Muscle layer of duodenum (tissue), 2 donors: ENCODE results near the gene PRMT7.
"Not testable (repeated sequence)": the region's sequence is repeated elsewhere in the genome, so short reads cannot be mapped to it uniquely, and the experiment has no call there.

Experiments used
- H3K27ac ChIP-seq: one replicate; pipeline ENCODE4 v1.7.0; 2013; ENCODE audit warnings: mild to moderate bottlenecking, low read length
- H3K27me3 ChIP-seq: one replicate; pipeline ENCODE4 v1.7.0; 2013; ENCODE audit warnings: low read depth, mild to moderate bottlenecking, control low read depth, low read length
- H3K36me3 ChIP-seq, 2 donors: one replicate each; pipeline ENCODE4 v1.7.0; 2013; ENCODE audit warnings: low read length in 2 of 2, control low read depth in 1 of 2, mild to moderate bottlenecking in 1 of 2; ENCODE audit not compliant: insufficient read depth in 2 of 2, control insufficient read depth in 1 of 2
- H3K4me1 ChIP-seq, 2 donors: one replicate each; pipeline ENCODE4 v1.7.0; 2013; ENCODE audit warnings: low read length in 2 of 2, mild to moderate bottlenecking in 2 of 2, control low read depth in 1 of 2, moderate library complexity in 1 of 2; ENCODE audit not compliant: insufficient read depth in 2 of 2, control insufficient read depth in 1 of 2
- H3K4me3 ChIP-seq, 2 donors: one replicate each; pipeline ENCODE4 v1.7.0; 2013; ENCODE audit warnings: low read length in 2 of 2, low read depth in 1 of 2, mild to moderate bottlenecking in 1 of 2
- H3K9me3 ChIP-seq, 2 donors: one replicate each; pipeline ENCODE4 v1.7.0; 2013; ENCODE audit warnings: low read length in 2 of 2, control low read depth in 1 of 2, mild to moderate bottlenecking in 1 of 2; ENCODE audit not compliant: control insufficient read depth in 1 of 2
- donor health status: healthy.

Gene PRMT7

GRCh38 chr16:68285683-68286082 lies 25.1 kb upstream of the PRMT7 start:
- Histone ChIP-seq H3K27ac (no peak overlapping the region), H3K4me1 (peaks cover 8 to 24% of the 10 kb centered on the region in 2 donors), H3K36me3 (peaks cover 17 to 18% of the 10 kb centered on the region in 2 donors), H3K27me3 (no peaks in the 10 kb centered on the region), H3K9me3 (no peaks in the 10 kb centered on the region), H3K4me3 (no peak overlapping the region)

GRCh38 chr16:68286153-68287074 lies 24.4 kb upstream of the PRMT7 start:
- Histone ChIP-seq H3K4me3 (no peak overlapping the region), H3K27me3 (no peaks in the 10 kb centered on the region), H3K4me1 (peaks cover 8 to 24% of the 10 kb centered on the region in 2 donors), H3K36me3 (peaks cover 24 to 25% of the 10 kb centered on the region in 2 donors), H3K27ac (peak overlapping the region; percentile 12), H3K9me3 (no peaks in the 10 kb centered on the region)

GRCh38 chr16:68287276-68288251 lies 23.3 kb upstream of the PRMT7 start:
- Histone ChIP-seq H3K27ac (no peak overlapping the region), H3K4me3 (no peak overlapping the region), H3K27me3 (no peaks in the 10 kb centered on the region), H3K36me3 (peaks cover 25 to 32% of the 10 kb centered on the region in 2 donors), H3K9me3 (no peaks in the 10 kb centered on the region), H3K4me1 (peaks cover 8 to 24% of the 10 kb centered on the region in 2 donors)

GRCh38 chr16:68288252-68288650 lies 22.6 kb upstream of the PRMT7 start:
- Histone ChIP-seq H3K27me3 (no peaks in the 10 kb centered on the region), H3K9me3 (no peaks in the 10 kb centered on the region), H3K36me3 (peaks cover 25 to 37% of the 10 kb centered on the region in 2 donors), H3K27ac (no peak overlapping the region), H3K4me3 (no peak overlapping the region), H3K4me1 (peaks cover 8 to 24% of the 10 kb centered on the region in 2 donors)

GRCh38 chr16:68288796-68289195 lies 22.0 kb upstream of the PRMT7 start:
- Histone ChIP-seq H3K36me3 (peaks cover 25 to 37% of the 10 kb centered on the region in 2 donors), H3K4me1 (peaks cover 8 to 24% of the 10 kb centered on the region in 2 donors)
- not testable (repeated sequence) for H3K27ac ChIP-seq, H3K27me3 ChIP-seq, H3K4me3 ChIP-seq, H3K9me3 ChIP-seq

- H3K27ac ChIP-seq, result no peak overlapping the region
- no peaks in the 10 kb centered on the region for H3K27me3 ChIP-seq
- H3K36me3 ChIP-seq, result peaks cover 25 to 38% of the 10 kb centered on the region in 2 donors
- H3K9me3 ChIP-seq, result no peaks in the 10 kb centered on the region
- H3K4me3 ChIP-seq, result no peak overlapping the region
- peaks cover 8 to 22% of the 10 kb centered on the region in 2 donors for H3K4me1 ChIP-seq
Measured at GRCh38 chr16:68289202-68289601, 21.6 kb upstream of the PRMT7 start.

GRCh38 chr16:68289621-68290329 lies 21.0 kb upstream of the PRMT7 start:
- peaks cover 25 to 44% of the 10 kb centered on the region in 2 donors for H3K36me3 ChIP-seq
- H3K27me3 ChIP-seq, result no peaks in the 10 kb centered on the region
- peaks cover 8 to 17% of the 10 kb centered on the region in 2 donors for H3K4me1 ChIP-seq
- H3K4me3 ChIP-seq, result no peak overlapping the region
- H3K9me3 ChIP-seq, result no peaks in the 10 kb centered on the region
- peak overlapping the region; percentile 25 for H3K27ac ChIP-seq

GRCh38 chr16:68290450-68290849 lies 20.4 kb upstream of the PRMT7 start:
- Histone ChIP-seq H3K36me3 (peaks cover 26 to 48% of the 10 kb centered on the region in 2 donors), H3K27me3 (no peaks in the 10 kb centered on the region), H3K9me3 (no peaks in the 10 kb centered on the region), H3K4me1 (peaks cover 8 to 12% of the 10 kb centered on the region in 2 donors), H3K4me3 (no peak overlapping the region), H3K27ac (peak overlapping the region; percentile 25)

GRCh38 chr16:68291227-68291626 lies 19.6 kb upstream of the PRMT7 start:
- peaks cover 32 to 51% of the 10 kb centered on the region in 2 donors for H3K36me3 ChIP-seq

GRCh38 chr16:68292425-68292824 lies 18.4 kb upstream of the PRMT7 start:
- Histone ChIP-seq H3K4me3 (no peak overlapping the region), H3K9me3 (no peaks in the 10 kb centered on the region), H3K27me3 (no peaks in the 10 kb centered on the region), H3K27ac (no peak overlapping the region), H3K4me1 (peaks cover 4 to 8% of the 10 kb centered on the region in 2 donors), H3K36me3 (peaks cover 28 to 56% of the 10 kb centered on the region in 2 donors)

More at GRCh38 chr16:68291227-68291626, 19.6 kb upstream of the PRMT7 start:
- Histone ChIP-seq H3K27me3 (no peaks in the 10 kb centered on the region), H3K4me3 (no peak overlapping the region), H3K4me1 (peaks cover 8% of the 10 kb centered on the region in 2 donors), H3K9me3 (no peaks in the 10 kb centered on the region), H3K27ac (no peak overlapping the region)
